GM18508 (cell line): ENCODE results near the gene SLC12A7.
"Not testable (repeated sequence)": the region's sequence is repeated elsewhere in the genome, so short reads cannot be mapped to it uniquely, and the experiment has no call there.

Experiments used
- ATAC-seq: cut with Tn5 transposase; IDR thresholded peaks from one replicate; pipeline ENCODE4 v1.9.1; 2021; ENCODE audit warnings: moderate number of reproducible peaks; ENCODE audit not compliant: insufficient read depth, unreplicated experiment

Gene SLC12A7

GRCh38 chr5:1085391-1085790 lies 26.5 kb downstream of the SLC12A7 start:
- no peak for ATAC-seq

- ATAC-seq = no peak
Measured at GRCh38 chr5:1083823-1084605, 27.8 kb downstream of the SLC12A7 start.

- not testable (repeated sequence) for ATAC-seq
Measured at GRCh38 chr5:1083026-1083425, 28.8 kb downstream of the SLC12A7 start.

GRCh38 chr5:1081519-1081918 lies 30.3 kb downstream of the SLC12A7 start:
- ATAC-seq = no peak

GRCh38 chr5:1080432-1080831 lies 31.4 kb downstream of the SLC12A7 start:
- no peak for ATAC-seq

- no peak for ATAC-seq
Measured at GRCh38 chr5:1079961-1080360, 31.9 kb downstream of the SLC12A7 start.

GRCh38 chr5:1079486-1079885 lies 32.4 kb downstream of the SLC12A7 start:
- no peak for ATAC-seq

GRCh38 chr5:1078851-1079250 lies 33.0 kb downstream of the SLC12A7 start:
- no peak for ATAC-seq

- ATAC-seq = no peak
Measured at GRCh38 chr5:1078206-1078605, 33.7 kb downstream of the SLC12A7 start.

GRCh38 chr5:1077491-1078020 lies 34.3 kb downstream of the SLC12A7 start:
- ATAC-seq = no peak

GRCh38 chr5:1077026-1077425 lies 34.8 kb downstream of the SLC12A7 start:
- ATAC-seq = no peak

- no peak for ATAC-seq
Measured at GRCh38 chr5:1076406-1076805, 35.5 kb downstream of the SLC12A7 start.

GRCh38 chr5:1075931-1076330 lies 35.9 kb downstream of the SLC12A7 start:
- no peak for ATAC-seq

- no peak for ATAC-seq
Measured at GRCh38 chr5:1075555-1075881, 36.3 kb downstream of the SLC12A7 start.

GRCh38 chr5:1074816-1075554 lies 36.9 kb downstream of the SLC12A7 start:
- no peak for ATAC-seq

- ATAC-seq = no peak
Measured at GRCh38 chr5:1074226-1074625, 37.6 kb downstream of the SLC12A7 start.

GRCh38 chr5:1073239-1074102 lies 38.4 kb downstream of the SLC12A7 start:
- ATAC-seq = no peak

- no peak for ATAC-seq
Measured at GRCh38 chr5:1069720-1070088, 42.2 kb downstream of the SLC12A7 start.

GRCh38 chr5:1068895-1069719 lies 42.8 kb downstream of the SLC12A7 start:
- ATAC-seq = no peak
